ENCODE measurements around the gene CLDN22. TPM values are rescaled to one million over a fixed set of nuclear protein-coding genes. Genes with fewer than 3 reads are reported as not detected.

The CLDN22 gene
- total and polyA plus RNA-seq, 7 experiments from 2014 or later, result not detected

DNA sequence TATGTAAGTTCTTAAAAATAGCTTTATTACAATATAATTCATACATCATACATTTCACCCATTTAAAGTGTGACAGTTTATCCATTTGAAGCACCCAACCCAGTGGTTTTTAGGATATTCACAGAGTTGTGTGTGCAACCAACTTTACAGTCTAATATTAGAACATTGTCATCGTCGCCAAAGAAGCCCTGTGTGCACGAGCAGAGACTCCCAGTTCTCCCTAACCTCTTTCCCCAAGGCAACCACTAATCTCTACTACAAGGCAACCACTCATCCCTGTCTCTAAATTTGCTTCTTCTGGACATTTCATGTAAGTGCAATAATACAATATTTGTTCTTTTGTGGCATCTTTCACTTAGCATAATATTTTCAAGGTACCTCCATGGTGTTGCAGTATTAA lies 47.7 kb downstream of the CLDN22 start:
- Mint-ChIP-seq H3K4me3 (no peak overlapping the region), H3K27ac (no peak overlapping the region), H3K27me3 (no peaks in the 10 kb centered on the region), H3K4me1 (no peaks in the 10 kb centered on the region), H3K36me3 (peaks cover 0 to 46% (median 38%) of the 10 kb centered on the region in 5 donors), H3K9me3 (peaks cover 4 to 32% (median 22%) of the 10 kb centered on the region in 11 donors)
- H3K4me3 ChIP-seq (ENCODE audit: low read length), result no peak overlapping the region
- no peaks in the 10 kb centered on the region for H3K4me1 ChIP-seq (ENCODE audit: control insufficient read depth in 2 of 2, insufficient read depth in 2 of 2, low read length in 2 of 2)
- ATAC-seq (no peak), DNase-seq (no peak)
- ChIA-PET CTCF (no interaction called here), POLR2A (no interaction called here)
- peaks cover 0 to 5% (median 0%) of the 10 kb centered on the region in 3 experiments for H3K9me3 ChIP-seq (ENCODE audit: control insufficient read depth in 2 of 3, low read length in 3 of 3)
- H3K27ac ChIP-seq (ENCODE audit: low read depth, low read length), result no peak overlapping the region
- no peaks in the 10 kb centered on the region for H3K27me3 ChIP-seq (ENCODE audit: control insufficient read depth in 2 of 2, insufficient read depth in 2 of 2, low read length in 2 of 2)
- no peaks in the 10 kb centered on the region for H3K36me3 ChIP-seq (ENCODE audit: control insufficient read depth in 2 of 3, insufficient read depth in 3 of 3, low read length in 3 of 3)
- intact Hi-C loops (cut with micrococcal nuclease), result no loop called here

DNA sequence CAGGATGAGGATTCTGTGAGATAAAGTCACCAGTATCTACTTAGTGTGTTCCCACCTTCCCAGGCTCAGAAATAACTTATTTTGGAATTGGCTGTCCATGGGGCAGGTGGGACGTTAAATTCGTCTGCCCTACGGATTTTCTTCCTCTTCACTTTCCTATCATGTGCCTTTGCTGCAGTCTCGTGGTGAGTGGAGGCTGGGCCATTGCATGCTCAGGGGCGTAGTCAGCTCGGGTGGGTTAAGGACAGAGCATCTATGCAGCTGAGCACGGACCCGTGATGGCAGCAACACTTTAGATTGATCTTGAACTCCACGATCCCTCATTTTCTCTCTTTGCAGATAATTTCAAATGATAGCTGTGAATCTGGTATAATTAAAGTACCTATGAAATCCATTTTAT lies 51.5 kb downstream of the CLDN22 start:
- Mint-ChIP-seq H3K27me3 (no peaks in the 10 kb centered on the region), H3K9me3 (no peaks in the 10 kb centered on the region), H3K4me3 (no peak overlapping the region), H3K36me3 (peaks cover 0 to 25% (median 11%) of the 10 kb centered on the region in 5 donors), H3K27ac (no peak overlapping the region), H3K4me1 (no peaks in the 10 kb centered on the region)
- intact Hi-C loops (cut with micrococcal nuclease), result no loop called here
- CTCF ChIA-PET, result interaction anchor here (1.9 kb wide), 1 partner anchor 195 kb away, joined by 7 read pairs; no protein-coding TSS in a partner anchor
- no peak overlapping the region for H3K4me3 ChIP-seq (ENCODE audit: low read length)
- H3K27ac ChIP-seq (ENCODE audit: low read depth, low read length), result no peak overlapping the region
- no peaks in the 10 kb centered on the region for H3K27me3 ChIP-seq (ENCODE audit: control insufficient read depth in 2 of 2, insufficient read depth in 2 of 2, low read length in 2 of 2)
- H3K4me1 ChIP-seq (ENCODE audit: control insufficient read depth in 2 of 2, insufficient read depth in 2 of 2, low read length in 2 of 2), result no peaks in the 10 kb centered on the region
- DNase-seq, result no peak
- POLR2A ChIA-PET, result no interaction called here
- no peak for ATAC-seq
- H3K9me3 ChIP-seq (ENCODE audit: control insufficient read depth in 2 of 3, low read length in 3 of 3), result no peaks in the 10 kb centered on the region
- H3K36me3 ChIP-seq (ENCODE audit: control insufficient read depth in 2 of 3, insufficient read depth in 3 of 3, low read length in 3 of 3), result no peaks in the 10 kb centered on the region

Other genes starting within 250 kb of the CLDN22 start
- gene WWC2, start 221.0 kb downstream of the CLDN22 start, total RNA-seq, result 10 to 100 TPM in 3 of 5 experiments, 1 to 10 TPM in 1, under 1 TPM in 1; 0.07 to 13.8 (median 10.9) TPM
- 1 to 10 TPM; 1.8 to 1.9 TPM for gene WWC2, start 221.0 kb downstream of the CLDN22 start, polyA plus RNA-seq
- not detected for gene CLDN24, start 2.1 kb upstream of the CLDN22 start, total RNA-seq
- not detected for gene CLDN24, start 2.1 kb upstream of the CLDN22 start, polyA plus RNA-seq
- gene CDKN2AIP, start 124.4 kb upstream of the CLDN22 start, total RNA-seq, result 10 to 100 TPM; 24.9 to 58.2 (median 44.4) TPM
- gene CDKN2AIP, start 124.4 kb upstream of the CLDN22 start, polyA plus RNA-seq, result 10 to 100 TPM; 38.7 to 55.5 TPM
- 10 to 100 TPM in 4 of 5 experiments, 1 to 10 TPM in 1; 9.6 to 15.1 (median 11.0) TPM for gene ING2, start 184.8 kb upstream of the CLDN22 start, total RNA-seq
- gene ING2, start 184.8 kb upstream of the CLDN22 start, polyA plus RNA-seq, result 10 to 100 TPM; 11.2 to 16.7 TPM

All from naive thymus-derived CD4-positive, alpha-beta T cell (primary cell).